ELR (cell line): ENCODE measurements around the gene FRY.

Source experiments
- DNase-seq: peaks from one replicate; pipeline ENCODE4 v3.0.0-alpha.2; 2015; ENCODE audit warnings: low read depth

The FRY gene

GRCh38 chr13:32222046-32222676 lies 190.6 kb downstream of the FRY start:
- DNase-seq: no peak

- DNase-seq: peak; percentile 10
Observed at GRCh38 chr13:32224916-32225315, 193.3 kb downstream of the FRY start.

- peak; percentile 45 for DNase-seq
Observed at GRCh38 chr13:32225481-32225931, 193.9 kb downstream of the FRY start.

DNA sequence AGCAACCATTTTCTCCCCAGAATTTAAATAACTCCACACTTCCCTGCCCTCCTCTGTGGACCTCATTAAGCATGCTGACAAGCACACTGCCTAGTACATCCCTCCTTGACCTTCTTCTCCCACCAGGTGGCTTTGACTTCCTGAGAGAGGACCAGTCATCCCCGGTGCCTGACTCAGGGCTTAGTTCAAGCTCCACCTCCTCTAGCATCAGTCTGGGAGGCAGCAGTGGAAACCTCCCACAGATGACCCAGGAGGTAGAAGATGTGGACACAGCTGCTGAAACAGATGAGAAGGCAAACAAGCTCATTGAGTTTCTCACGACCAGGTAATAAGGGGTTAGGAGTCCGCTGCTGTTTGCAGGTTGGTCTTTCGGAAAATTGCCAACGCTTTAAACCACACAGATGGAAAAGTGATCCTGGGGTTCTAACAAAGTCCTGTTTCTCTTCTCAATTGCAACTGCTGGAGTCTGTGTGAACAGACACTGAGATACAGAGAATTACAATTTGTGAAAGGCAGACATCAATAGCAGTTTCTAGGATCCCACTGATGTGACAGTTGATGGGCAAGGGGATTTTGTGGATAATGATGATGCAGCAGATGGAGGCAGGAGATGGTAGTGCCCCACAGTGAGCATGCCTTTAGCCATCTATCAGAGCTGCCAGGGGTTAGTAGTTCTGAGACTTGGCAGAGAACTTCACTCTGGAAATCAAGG lies 196.9 kb downstream of the FRY start:
- peak; percentile 60 for DNase-seq

DNA sequence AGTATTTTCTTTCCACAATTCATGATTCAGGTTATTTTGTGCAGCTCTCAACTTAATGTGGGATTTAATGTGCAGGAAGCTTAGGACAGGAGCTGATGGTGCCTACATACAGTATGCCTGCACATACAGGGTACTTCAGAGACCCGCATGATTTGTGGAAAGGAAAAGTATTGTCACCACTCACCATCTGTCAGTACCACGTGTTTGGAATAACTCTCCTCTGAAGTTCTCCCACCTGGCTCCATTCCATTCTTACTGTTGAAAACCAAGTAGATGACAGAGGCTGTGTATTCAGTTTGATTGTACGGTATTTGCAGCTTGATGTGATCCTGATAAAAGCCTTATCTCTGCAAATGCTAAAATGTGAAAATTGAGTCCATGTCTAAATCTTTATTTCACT lies 197.9 kb downstream of the FRY start:
- DNase-seq: no peak

GRCh38 chr13:32232263-32232662 lies 200.7 kb downstream of the FRY start:
- no peak for DNase-seq

DNA sequence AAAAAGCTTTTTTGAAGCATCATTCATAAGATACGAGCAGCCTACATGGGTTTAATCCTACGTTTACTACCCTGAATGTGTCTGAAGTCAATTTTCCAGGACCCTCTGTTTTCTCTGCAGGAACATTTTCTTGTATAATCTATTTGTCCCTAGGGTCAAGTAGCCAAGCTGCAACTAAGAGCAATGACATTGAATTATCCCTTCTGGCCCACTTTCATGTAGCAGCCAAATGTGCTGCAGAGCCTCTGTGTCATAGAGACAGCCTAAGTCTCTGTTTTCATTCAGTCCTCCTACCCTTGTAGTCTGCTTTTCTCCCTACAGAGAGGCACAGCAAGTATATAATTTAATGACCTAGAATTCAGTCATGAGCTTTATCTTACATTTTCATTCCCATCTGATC lies 201.5 kb downstream of the FRY start:
- no peak for DNase-seq

DNA sequence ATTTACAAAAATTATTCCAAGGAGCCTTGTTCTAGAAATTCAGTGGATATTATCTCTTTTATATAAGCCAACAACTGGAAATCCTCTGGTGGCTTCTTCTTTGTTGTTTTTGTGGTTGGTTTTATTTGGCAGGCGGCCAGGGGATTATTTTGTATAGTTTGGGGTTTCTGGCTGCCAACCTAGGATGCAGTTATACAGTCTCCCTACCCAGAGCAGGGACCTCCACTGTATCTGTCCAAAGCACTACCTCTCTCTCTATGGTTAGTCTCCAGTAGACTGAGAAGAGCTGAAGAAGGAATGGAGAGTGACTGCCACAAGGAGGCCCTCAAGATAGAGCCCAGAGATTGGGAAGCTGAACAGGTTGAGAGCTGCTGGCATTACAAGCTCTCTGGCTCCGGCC lies 203.3 kb downstream of the FRY start:
- no peak for DNase-seq

- DNase-seq: no peak
Observed at GRCh38 chr13:32237681-32238080, 206.1 kb downstream of the FRY start.

- DNase-seq: no peak
Observed at GRCh38 chr13:32243695-32244094, 212.1 kb downstream of the FRY start.

GRCh38 chr13:32245555-32245954 lies 214.0 kb downstream of the FRY start:
- no peak for DNase-seq

- peak; percentile 77 for DNase-seq
Observed at GRCh38 chr13:32246468-32246867, 214.9 kb downstream of the FRY start.

GRCh38 chr13:32247887-32248286 lies 216.3 kb downstream of the FRY start:
- no peak for DNase-seq

DNA sequence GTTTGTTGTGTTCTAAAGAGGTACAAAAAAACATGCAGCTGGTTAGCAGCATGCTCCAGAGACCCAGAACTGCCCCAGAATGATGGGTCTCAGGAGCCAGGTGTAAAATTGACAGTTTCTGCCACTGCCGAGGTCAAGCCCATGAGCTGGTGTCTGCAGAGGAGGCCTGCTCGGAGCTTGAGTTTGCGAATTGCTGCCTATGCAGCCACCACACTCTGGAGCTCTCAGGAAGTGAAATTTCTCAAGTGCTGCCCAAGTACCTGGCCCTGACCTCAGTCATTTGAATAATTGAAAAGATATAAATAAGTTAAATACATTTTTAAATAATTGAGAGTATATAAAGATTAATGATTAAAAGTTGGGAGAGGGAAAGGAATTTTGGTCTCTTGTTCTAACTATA lies 217.2 kb downstream of the FRY start:
- DNase-seq: no peak

DNA sequence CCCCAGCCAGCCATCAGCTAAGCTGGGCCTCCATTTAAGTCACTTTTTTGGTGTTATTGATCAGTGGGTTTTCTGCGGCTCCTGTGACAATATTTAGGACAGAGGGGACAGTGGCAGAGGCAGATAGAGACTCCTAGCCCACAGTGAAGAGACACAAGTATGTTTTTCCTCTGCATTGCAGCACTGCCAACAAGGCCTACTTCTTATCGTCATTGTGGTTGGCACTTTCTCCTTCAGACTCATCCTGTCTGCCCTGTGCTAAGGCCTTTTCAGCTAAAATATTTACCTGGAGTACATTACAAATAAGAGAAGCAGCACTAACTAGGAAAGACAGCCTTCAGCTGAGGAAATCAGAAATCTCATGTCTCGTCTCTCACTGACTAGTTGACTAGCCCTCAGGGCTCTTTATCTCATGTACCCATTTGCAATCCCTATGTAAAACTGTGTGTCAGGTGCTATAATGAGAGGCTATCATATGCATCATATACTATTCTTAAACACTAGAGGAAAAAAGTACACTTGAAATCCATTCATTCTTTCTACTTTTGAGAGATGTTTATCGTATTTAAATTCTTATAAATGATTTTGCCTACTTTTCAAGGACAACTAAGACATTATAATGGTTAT lies 221.4 kb downstream of the FRY start:
- DNase-seq: no peak

- DNase-seq: no peak
Observed at GRCh38 chr13:32253911-32254399, 222.4 kb downstream of the FRY start.

GRCh38 chr13:32254416-32254815 lies 222.8 kb downstream of the FRY start:
- DNase-seq: no peak

- DNase-seq: no peak
Observed at GRCh38 chr13:32254916-32255723, 223.5 kb downstream of the FRY start.

DNA sequence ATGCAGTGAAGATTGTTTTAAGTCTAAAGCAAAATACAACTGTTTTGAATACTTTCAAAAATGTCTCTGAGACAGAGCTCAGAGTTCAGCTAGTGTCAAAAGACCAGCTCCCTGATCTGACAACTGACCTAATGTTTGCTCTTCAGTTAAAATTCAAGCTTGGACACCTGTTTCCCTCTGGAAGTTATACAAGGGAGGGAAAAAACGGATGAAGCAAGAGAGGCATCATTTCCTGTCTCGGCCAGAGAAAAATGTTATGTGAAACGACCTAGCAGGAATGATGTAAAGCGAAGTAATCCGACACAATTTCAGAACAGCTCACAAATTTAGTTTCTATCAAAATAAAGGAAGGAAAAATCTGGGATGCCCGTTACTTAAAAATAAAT lies 224.1 kb downstream of the FRY start:
- DNase-seq: no peak

- no peak for DNase-seq
Observed at GRCh38 chr13:32256243-32256642, 224.7 kb downstream of the FRY start.

- no peak for DNase-seq
Observed at GRCh38 chr13:32257649-32258048, 226.1 kb downstream of the FRY start.

- peak; percentile 8 for DNase-seq
Observed at GRCh38 chr13:32259116-32259515, 227.5 kb downstream of the FRY start.
